Nephron progenitor cell (in vitro differentiated cells): ENCODE measurements around the gene IMP3.

ENCODE experiments used
- DNase-seq: peaks from one replicate; pipeline ENCODE4 v3.0.0; 2021
- H3K27ac Mint-ChIP-seq: 2 replicates; pipeline ENCODE4 v1.8.0; 2021; ENCODE audit warnings: mild to moderate bottlenecking, moderate library complexity, mixed read lengths
- H3K27me3 Mint-ChIP-seq: 2 replicates; pipeline ENCODE4 v1.8.0; 2021; ENCODE audit warnings: mild to moderate bottlenecking, low read depth, mixed read lengths; ENCODE audit not compliant: poor library complexity
- H3K36me3 Mint-ChIP-seq: 2 replicates; pipeline ENCODE4 v1.8.0; 2021; ENCODE audit warnings: low read depth, mixed read lengths
- H3K4me1 Mint-ChIP-seq: 2 replicates; pipeline ENCODE4 v1.8.0; 2021; ENCODE audit warnings: mixed read lengths
- H3K4me3 Mint-ChIP-seq: 2 replicates; pipeline ENCODE4 v1.8.0; 2021; ENCODE audit warnings: mild to moderate bottlenecking, moderate library complexity, mixed read lengths
- H3K9me3 Mint-ChIP-seq: 2 replicates; pipeline ENCODE4 v1.8.0; 2021; ENCODE audit warnings: mild to moderate bottlenecking, moderate library complexity, mixed read lengths
- CTCF ChIP-seq: fragments of 200-600 bp; sonication (generic); IDR thresholded peaks from 2 replicates; pipeline ENCODE4 v1.5.0; 2021; ENCODE audit warnings: antibody characterized with exemption

IMP3 gene

GRCh38 chr15:75620058-75620820 is 19.8 kb downstream of the IMP3 start:
- TF ChIP-seq CTCF = no peak
- Mint-ChIP-seq H3K36me3 (peaks cover 39% of the 10 kb centered on the region), H3K27ac (peak overlapping the region; percentile 75), H3K27me3 (no peaks in the 10 kb centered on the region), H3K9me3 (no peaks in the 10 kb centered on the region), H3K4me1 (peaks cover 14% of the 10 kb centered on the region), H3K4me3 (no peak overlapping the region)
- no peak for DNase-seq

- Mint-ChIP-seq H3K36me3 (peaks cover 70% of the 10 kb centered on the region), H3K27me3 (no peaks in the 10 kb centered on the region), H3K4me3 (no peak overlapping the region), H3K9me3 (no peaks in the 10 kb centered on the region), H3K27ac (no peak overlapping the region), H3K4me1 (peaks cover 14% of the 10 kb centered on the region)
- no peak for TF ChIP-seq CTCF
- DNase-seq = no peak
Measured at GRCh38 chr15:75616766-75617165, 23.3 kb downstream of the IMP3 start.

GRCh38 chr15:75606711-75607699 is 33.0 kb downstream of the IMP3 start:
- H3K4me1 Mint-ChIP-seq = no peaks in the 10 kb centered on the region
- no peaks in the 10 kb centered on the region for H3K27me3 Mint-ChIP-seq
- H3K36me3 Mint-ChIP-seq = peaks cover 34% of the 10 kb centered on the region
- DNase-seq = no peak
- H3K27ac Mint-ChIP-seq = no peak overlapping the region
- TF ChIP-seq CTCF = no peak
- H3K4me3 Mint-ChIP-seq = no peak overlapping the region
- H3K9me3 Mint-ChIP-seq = no peaks in the 10 kb centered on the region

GRCh38 chr15:75606026-75606425 is 34.0 kb downstream of the IMP3 start:
- Mint-ChIP-seq H3K4me3 (no peak overlapping the region), H3K27me3 (no peaks in the 10 kb centered on the region), H3K27ac (peak overlapping the region; percentile 2), H3K36me3 (peaks cover 30% of the 10 kb centered on the region), H3K4me1 (no peaks in the 10 kb centered on the region), H3K9me3 (no peaks in the 10 kb centered on the region)
- no peak for DNase-seq
- no peak for TF ChIP-seq CTCF

GRCh38 chr15:75599401-75599800 is 40.6 kb downstream of the IMP3 start:
- DNase-seq = no peak
- no peak overlapping the region for H3K4me3 Mint-ChIP-seq
- H3K27ac Mint-ChIP-seq = no peak overlapping the region
- no peaks in the 10 kb centered on the region for H3K9me3 Mint-ChIP-seq
- no peak for TF ChIP-seq CTCF
- H3K4me1 Mint-ChIP-seq = no peaks in the 10 kb centered on the region
- no peaks in the 10 kb centered on the region for H3K27me3 Mint-ChIP-seq
- peaks cover 33% of the 10 kb centered on the region for H3K36me3 Mint-ChIP-seq
